Activated CD8-positive, alpha-beta T cell treated with anti-CD3 and anti-CD28 coated beads for 36 hours (primary cell): Measurements from ENCODE around the gene OTULINL. TPM values are rescaled to one million over a fixed set of nuclear protein-coding genes. Genes with fewer than 3 reads are reported as not detected.

Experiments used
- ATAC-seq: fragments of 200-7000 bp; cut with Tn5 transposase; one replicate; pipeline ENCODE4 v1.10.0; 2021; ENCODE audit warnings: mild to moderate bottlenecking, moderate library complexity
- CTCF ChIA-PET: fragments of 350-600 bp; sonication (Branson Sonifier 250); formaldehyde crosslinking; loops from one replicate; lab custom pipeline; 2021; ENCODE audit warnings: antibody characterized with exemption; lab: Charles Lee
- POLR2A ChIA-PET: fragments of 350-600 bp; sonication (Branson Sonifier 250); formaldehyde crosslinking; loops from one replicate; lab custom pipeline; 2021; ENCODE audit warnings: antibody characterized with exemption; lab: Charles Lee
- DNase-seq: peaks from one replicate; pipeline ENCODE4 v3.0.0-alpha.2; 2020
- H3K27ac Mint-ChIP-seq: one replicate; pipeline ENCODE4 v1.8.0; 2021; ENCODE audit warnings: mild to moderate bottlenecking, mixed read lengths
- H3K27me3 Mint-ChIP-seq: one replicate; pipeline ENCODE4 v1.8.0; 2021; ENCODE audit warnings: mixed read lengths
- H3K36me3 Mint-ChIP-seq: one replicate; pipeline ENCODE4 v1.8.0; 2021; ENCODE audit warnings: low read depth, mixed read lengths
- H3K4me1 Mint-ChIP-seq: one replicate; pipeline ENCODE4 v1.8.0; 2021; ENCODE audit warnings: low read depth, mixed read lengths
- H3K4me3 Mint-ChIP-seq: one replicate; pipeline ENCODE4 v1.8.0; 2021; ENCODE audit warnings: mild to moderate bottlenecking, moderate library complexity, mixed read lengths
- H3K9me3 Mint-ChIP-seq: one replicate; pipeline ENCODE4 v1.8.0; 2021; ENCODE audit warnings: mixed read lengths
- CTCF ChIP-seq: fragments of 200-600 bp; IDR thresholded peaks from one replicate; pipeline ENCODE4 v1.8.0; 2022; ENCODE audit warnings: antibody characterized with exemption, mild to moderate bottlenecking
- intact Hi-C: fragments of 100-400 bp; cut with micrococcal nuclease; formaldehyde crosslinking; loops from one replicate; pipeline ENCODE4 v1.10.0; 2022
- total RNA-seq, 2 experiments: library from RNA; stranded (reverse); gene quantifications; one replicate each; pipeline ENCODE4 v1.2.3, GENCODE V29; 2021

The OTULINL gene
- total RNA-seq, 2 experiments from 2014 or later, result 19.7 to 21.1 TPM

DNA sequence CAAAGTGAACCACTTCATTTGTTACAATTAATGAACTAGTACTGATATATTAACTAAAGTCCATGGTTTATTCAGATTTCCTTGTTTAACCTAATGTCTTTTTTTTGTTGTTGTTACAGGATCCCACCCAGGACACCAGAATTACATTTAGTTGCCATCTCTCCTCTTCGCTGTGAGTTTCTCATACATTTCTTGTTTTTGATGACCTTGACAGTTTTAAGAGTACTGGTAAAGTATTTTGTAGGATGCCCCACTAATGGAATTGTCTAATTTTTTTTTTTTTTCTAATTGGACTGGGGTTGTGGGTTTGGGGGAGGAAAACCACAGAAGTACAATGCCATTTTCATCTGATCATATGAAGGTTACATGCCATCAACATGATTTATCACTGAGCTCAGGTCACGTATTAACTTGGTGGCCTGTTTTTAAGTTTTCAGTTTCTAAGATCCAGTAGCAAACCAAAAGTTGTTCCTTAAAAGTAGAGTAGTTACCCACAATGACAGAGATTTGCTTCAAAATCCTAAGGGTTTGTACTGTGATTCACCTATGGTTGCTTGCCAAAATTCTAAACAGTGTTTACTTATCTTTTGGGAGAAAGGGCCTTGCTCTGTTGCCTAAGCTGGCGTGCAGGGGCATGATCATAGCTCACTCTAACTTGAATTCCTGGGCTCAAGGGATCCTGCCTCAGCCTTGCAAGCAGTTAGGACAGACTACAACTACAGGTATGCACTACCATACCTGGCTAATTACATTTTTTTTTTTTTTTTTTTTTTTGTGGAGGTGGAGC, 78.4 kb downstream of the OTULINL start:
- H3K9me3 Mint-ChIP-seq, result peaks cover 7% of the 10 kb centered on the region
- CTCF ChIA-PET, result interaction anchor here (6.4 kb wide), 1 partner anchor 11 kb away, joined by 49 read pairs; no protein-coding TSS in a partner anchor
- no peak for ATAC-seq
- peaks cover 61% of the 10 kb centered on the region for H3K4me1 Mint-ChIP-seq
- POLR2A ChIA-PET, result no interaction called here
- H3K27me3 Mint-ChIP-seq, result no peaks in the 10 kb centered on the region
- no peak for DNase-seq
- no peak overlapping the region for H3K27ac Mint-ChIP-seq
- TF ChIP-seq CTCF, result no peak
- intact Hi-C loops, result no loop called here
- no peak overlapping the region for H3K4me3 Mint-ChIP-seq
- peaks cover 5% of the 10 kb centered on the region for H3K36me3 Mint-ChIP-seq

DNA sequence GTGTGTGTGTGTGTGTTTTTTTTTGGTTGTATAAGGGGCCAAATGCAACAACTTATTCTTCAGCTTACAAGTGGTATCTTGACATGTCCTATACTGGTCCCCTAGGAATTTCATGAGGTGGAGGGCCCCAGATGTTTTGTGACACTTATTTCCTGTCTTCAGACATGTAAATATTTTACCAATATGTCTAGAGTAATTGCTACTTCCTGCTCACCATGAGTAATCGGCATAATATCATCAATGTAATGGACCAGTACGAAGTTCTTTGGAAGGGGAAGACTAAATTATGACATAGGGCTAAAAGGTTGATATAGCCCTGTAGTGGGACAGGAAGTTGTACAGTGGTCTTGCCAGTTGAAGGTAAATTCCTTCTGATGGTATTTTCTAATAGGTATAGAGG, 79.2 kb downstream of the OTULINL start:
- no peak for TF ChIP-seq CTCF
- H3K27me3 Mint-ChIP-seq, result no peaks in the 10 kb centered on the region
- ATAC-seq, result no peak
- peak overlapping the region; percentile 6 for H3K27ac Mint-ChIP-seq
- DNase-seq, result no peak
- ChIA-PET CTCF (interaction anchor here (1.2 to 6.4 kb wide), 2 partner anchors 12 to 19 kb away, joined by 3 to 49 read pairs; no protein-coding TSS in a partner anchor), POLR2A (no interaction called here)
- peaks cover 53% of the 10 kb centered on the region for H3K4me1 Mint-ChIP-seq
- peaks cover 10% of the 10 kb centered on the region for H3K36me3 Mint-ChIP-seq
- no peak overlapping the region for H3K4me3 Mint-ChIP-seq
- intact Hi-C loops, result no loop called here
- peaks cover 7% of the 10 kb centered on the region for H3K9me3 Mint-ChIP-seq

Other genes starting within 250 kb of the OTULINL start
- 10 to 100 TPM; 59.6 to 60.5 TPM for gene OTULIN, start 82.9 kb downstream of the OTULINL start, total RNA-seq